GM12892 (cell line): Measurements from ENCODE around the gene DHRS7B.

Experiments
- DNase-seq: peaks from one replicate; pipeline ENCODE4 v3.0.0; 2011; ENCODE audit not compliant: insufficient read length
- FAIRE-seq: peaks from 2 replicates; lab custom pipeline; 2011; peaks lifted over from hg19 to GRCh38; lab: Jason Lieb, UNC
- POLR2A ChIP-seq: IDR thresholded peaks from 2 replicates; pipeline ENCODE4 v1.6.1; 2011; ENCODE audit warnings: low read depth, low read length, control low read depth
- POLR2AphosphoS5 ChIP-seq: IDR thresholded peaks from 2 replicates; pipeline ENCODE4 v1.6.1; 2011; ENCODE audit warnings: low read depth, low read length, control low read depth
- TAF1 ChIP-seq: IDR thresholded peaks from 2 replicates; pipeline ENCODE4 v1.6.1; 2011; ENCODE audit warnings: low read depth, mild to moderate bottlenecking, control low read depth, low read length, borderline replicate concordance

Gene DHRS7B

DNA sequence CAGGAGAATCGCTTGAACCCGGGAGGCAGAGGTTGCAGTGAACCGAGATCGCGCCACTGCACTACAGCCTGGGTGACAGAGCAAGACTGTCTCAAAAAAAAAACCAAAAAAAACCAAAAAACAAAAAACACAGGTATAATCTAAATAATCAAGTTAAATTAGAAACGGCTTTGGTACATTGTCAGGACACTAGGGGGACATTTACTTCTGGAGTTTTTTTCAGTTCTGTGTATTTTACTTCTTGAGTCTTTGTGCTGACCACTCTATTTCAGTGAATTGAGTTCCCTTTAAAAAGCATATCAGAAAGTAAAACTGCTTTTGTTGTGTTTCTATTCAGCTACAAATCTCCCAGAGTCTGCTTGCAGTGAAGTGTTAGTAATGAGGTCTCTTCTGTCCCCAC lies 36.3 kb downstream of the DHRS7B start:
- FAIRE-seq (no peak), DNase-seq (no peak)
- TF ChIP-seq POLR2A (no peak), POLR2AphosphoS5 (no peak), TAF1 (no peak)

DNA sequence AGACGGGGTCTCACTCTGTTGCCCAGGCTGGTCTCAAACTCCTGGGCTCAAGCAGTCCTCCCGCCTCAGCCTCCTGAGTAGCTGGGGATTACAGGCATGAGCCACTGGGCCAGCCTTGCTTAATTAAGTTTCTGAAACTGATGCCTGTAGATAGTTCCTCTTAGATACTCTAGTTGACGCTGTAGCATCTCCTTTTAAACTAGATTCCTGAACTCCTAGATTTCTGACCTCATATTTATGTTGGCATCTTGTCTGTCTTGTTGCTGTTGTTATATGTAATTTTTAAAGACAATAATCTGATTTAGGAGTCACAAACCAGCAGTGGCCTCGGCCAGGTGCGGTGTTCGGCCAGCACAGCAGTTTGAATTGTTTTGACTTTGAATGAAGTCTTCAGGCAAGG lies 37.5 kb downstream of the DHRS7B start:
- DNase-seq (no peak), FAIRE-seq (no peak)
- TF ChIP-seq POLR2A (no peak), POLR2AphosphoS5 (no peak), TAF1 (no peak)

DNA sequence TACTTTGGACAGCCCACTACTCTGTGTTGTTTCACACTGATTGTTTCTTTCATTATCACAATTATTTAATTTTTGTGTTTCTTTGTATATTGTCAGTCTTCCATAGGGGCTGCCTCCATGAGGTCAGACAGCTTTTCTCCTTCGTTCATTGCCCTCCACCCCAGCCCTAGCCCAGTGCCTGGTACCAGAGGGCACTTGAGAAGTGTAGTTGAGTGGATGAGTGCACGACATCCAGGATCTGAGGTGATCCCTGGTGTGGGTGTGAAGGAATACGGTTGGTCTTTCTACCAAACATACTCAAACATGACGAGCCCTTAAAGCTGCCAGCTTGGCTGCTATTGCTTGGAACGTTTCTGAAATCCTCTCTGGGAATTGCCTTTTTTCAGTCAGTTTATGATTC lies 37.9 kb downstream of the DHRS7B start:
- no peak for DNase-seq

DNA sequence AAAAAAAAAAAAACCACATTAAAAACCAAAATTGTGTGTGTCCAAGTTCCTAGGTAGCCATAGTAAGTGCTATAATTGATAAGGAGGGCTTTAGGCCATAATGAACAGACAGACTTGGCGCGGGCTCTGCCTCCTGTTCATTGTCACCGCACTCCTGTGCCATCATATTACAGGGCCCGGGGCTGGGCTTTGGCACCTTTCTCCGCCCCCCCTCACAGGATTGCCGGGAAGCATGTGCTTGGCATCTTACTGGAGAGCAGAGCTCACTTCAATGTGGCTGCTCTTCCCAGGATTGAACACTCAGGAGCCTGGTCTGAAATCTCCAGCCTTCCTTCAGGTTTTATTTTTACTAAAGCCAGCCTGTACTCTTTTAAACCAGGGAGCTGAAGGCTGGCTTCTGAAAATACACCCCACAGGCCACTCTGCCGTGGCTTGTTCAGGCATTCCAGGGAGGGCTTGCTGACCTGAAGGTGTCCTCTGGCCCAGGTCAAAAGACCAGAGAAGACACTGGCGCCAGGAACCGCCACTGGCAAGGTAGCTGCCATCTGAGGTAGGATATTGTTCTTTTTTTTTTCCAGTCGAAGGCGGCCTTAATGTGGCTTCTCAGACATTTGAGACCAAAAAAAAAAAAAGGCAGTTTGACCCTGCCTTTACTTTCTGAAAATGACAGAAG lies 39.3 kb downstream of the DHRS7B start:
- DNase-seq (no peak), FAIRE-seq (no peak)
- no peak for TF ChIP-seq POLR2AphosphoS5
- no peak for TF ChIP-seq POLR2A
- no peak for TF ChIP-seq TAF1

More for the DNA sequence above, 37.9 kb downstream of the DHRS7B start:
- no peak for TF ChIP-seq TAF1
- no peak for TF ChIP-seq POLR2A
- TF ChIP-seq POLR2AphosphoS5: no peak
- no peak for FAIRE-seq

DNA sequence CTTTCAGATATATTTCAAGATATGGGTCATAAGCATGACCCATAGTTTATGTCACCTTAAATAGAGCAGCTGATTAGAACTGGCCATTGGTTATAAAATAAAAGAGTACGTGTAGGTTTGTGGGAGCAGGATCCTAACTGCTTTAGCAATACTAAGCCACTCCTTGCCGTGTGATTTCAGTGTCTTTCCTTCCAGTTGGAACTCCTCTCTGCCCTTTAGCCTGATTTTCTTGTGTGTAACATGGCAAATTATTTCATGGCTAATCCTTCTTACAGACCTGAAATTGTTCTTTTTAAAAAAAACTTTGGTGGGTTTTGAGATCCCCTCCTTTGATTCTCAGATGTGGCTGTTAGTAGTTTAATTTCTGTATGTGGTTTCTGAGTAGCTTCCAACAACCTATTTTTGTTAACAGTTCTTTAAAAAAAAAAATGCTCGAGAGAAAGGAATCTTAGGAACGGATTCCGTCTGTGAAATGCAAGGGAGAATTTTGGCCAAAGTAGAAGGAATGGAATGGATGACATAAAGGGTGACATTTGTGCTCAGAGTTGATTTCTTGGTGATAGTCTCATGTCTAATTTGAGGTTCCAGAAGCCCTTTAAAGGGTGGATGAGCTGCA lies 39.9 kb downstream of the DHRS7B start:
- TF ChIP-seq POLR2AphosphoS5 (no peak), POLR2A (no peak), TAF1 (no peak)
- no peak for DNase-seq
- no peak for FAIRE-seq

DNA sequence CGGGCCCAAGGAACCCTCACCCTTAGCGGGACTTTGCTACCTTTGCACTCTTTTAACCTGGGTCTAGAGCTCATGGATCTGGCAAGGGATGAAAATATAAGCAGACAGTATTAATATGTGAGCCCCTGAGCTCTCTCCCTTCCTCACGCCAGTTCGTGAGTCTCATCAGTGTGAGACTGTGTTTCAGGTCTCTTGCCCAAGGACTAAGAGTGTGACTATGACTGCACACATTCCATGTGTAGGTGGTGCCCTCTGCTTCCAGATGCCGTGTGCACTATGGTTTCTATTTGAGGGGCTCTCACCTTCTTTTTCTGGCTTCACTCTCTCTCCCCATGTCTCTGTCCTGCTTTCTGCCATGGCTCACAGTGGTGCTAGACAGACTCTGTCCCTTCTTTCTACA lies 40.5 kb downstream of the DHRS7B start:
- TF ChIP-seq TAF1 (no peak), POLR2AphosphoS5 (no peak), POLR2A (no peak)
- DNase-seq: no peak
- FAIRE-seq: no peak

DNA sequence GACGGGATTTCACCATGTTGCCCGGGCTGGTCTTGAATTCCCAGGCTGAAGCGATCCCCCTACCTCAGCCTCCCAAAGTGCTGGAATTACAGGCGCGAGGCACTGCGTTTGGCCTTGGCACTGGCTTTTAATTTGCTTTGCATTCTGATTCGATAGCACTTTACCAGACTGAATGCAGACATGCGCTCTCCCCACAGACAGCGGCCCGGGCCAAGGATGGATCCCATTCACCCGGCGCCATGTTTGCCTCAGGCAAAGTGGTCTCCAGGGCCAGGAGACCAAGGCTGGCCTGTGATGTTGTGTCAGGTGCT lies 41.7 kb downstream of the DHRS7B start:
- no peak for DNase-seq
- no peak for FAIRE-seq
- TF ChIP-seq TAF1 (no peak), POLR2A (no peak), POLR2AphosphoS5 (no peak)

DNA sequence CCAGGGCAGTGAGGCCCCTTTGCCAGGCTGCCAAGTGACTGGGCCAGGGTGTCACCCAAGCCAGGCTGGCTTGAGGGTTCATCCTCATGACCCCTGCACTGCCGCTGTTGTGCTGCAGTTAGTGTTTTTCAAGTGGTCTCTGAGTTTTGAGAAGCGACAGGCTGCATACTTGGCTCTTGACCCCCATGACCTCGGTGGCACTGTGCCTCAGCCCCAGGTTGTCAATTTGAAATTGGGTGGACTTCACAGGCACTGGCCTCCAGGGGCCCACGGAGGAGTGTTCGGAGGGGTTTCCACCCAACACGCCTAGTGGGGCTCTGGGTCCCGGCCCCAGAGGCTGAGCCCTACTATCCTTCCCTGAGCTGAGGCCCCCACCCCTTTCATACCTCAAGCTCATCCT lies 42.7 kb downstream of the DHRS7B start:
- no peak for TF ChIP-seq TAF1
- TF ChIP-seq POLR2AphosphoS5: no peak
- no peak for TF ChIP-seq POLR2A
- FAIRE-seq: no peak
- no peak for DNase-seq

DNA sequence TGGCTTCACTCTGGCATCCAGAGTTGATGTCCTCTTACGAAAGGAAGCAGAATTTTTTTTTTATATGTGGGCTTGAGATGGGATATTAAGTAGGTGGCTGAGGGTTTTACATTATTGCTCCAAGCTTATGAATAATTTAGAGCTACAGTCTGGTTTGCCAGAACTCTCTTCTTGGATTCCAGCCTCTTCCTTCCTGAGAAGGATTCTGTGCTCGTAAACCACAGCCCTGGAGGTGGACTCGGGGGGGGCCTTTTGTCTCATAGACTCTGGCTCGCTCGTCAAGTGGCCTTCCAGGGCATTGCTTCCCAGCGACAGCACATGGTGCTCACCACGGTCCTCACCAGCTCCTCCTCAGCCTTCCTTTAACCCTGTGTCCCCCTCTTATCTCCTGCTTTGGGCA lies 44.0 kb downstream of the DHRS7B start:
- TF ChIP-seq POLR2AphosphoS5: no peak
- no peak for TF ChIP-seq POLR2A
- TF ChIP-seq TAF1: no peak
- DNase-seq: no peak
- FAIRE-seq: no peak

DNA sequence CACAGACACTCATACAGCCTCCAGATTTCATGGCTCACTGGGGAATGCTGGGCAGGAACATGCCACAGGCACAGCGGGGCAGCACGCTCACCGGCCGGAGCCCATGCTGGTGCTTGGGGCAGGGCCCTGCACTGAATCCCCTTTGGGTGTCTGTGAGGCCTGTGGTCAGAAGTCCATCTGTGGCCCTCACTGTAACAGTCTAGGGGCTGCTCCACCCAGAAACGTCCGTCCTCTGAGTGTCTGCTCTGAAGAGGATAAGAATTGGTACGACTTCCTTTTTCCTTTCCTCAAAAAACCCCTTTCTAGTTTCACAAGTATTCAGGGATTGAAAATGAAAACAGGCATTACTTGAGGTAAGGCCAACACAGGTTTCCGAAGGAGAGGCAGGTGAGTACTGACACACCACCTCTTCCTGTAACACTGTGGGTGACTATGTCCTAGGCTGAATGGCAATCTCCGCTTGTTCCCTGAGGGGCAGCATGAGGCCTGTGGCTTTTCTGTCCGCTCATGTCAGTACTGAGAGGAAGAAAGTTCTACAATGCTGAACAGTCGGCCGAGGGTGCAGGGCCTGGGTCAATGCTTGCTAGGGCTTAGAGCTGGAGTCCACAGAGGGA lies 44.7 kb downstream of the DHRS7B start:
- no peak for TF ChIP-seq POLR2AphosphoS5
- TF ChIP-seq TAF1: no peak
- TF ChIP-seq POLR2A: no peak
- DNase-seq (peak; percentile 60), FAIRE-seq (peak; percentile 92)

DNA sequence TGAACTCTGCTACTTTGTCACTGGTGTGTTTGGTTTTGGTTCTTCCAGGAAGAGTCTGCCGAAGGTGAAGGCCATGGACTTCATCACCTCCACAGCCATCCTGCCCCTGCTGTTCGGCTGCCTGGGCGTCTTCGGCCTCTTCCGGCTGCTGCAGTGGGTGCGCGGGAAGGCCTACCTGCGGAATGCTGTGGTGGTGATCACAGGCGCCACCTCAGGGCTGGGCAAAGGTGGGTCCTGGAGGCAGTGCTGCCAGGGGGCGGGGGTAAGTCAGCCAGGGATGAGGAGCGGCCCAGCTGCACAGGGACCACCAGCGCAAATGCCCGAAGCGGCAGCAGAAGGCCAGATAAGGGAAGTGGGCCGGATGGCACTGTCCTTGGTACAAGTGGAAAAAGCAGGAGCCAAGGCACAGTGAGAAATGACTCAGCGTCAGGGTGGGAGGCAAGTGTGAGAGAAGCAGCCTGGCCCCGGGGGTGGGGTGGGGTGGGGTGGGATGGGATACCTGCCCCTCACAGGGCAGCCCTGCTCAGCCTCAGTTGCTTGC lies 45.3 kb downstream of the DHRS7B start:
- FAIRE-seq: no peak
- no peak for DNase-seq
- no peak for TF ChIP-seq POLR2AphosphoS5
- no peak for TF ChIP-seq POLR2A
- TF ChIP-seq TAF1: no peak

DNA sequence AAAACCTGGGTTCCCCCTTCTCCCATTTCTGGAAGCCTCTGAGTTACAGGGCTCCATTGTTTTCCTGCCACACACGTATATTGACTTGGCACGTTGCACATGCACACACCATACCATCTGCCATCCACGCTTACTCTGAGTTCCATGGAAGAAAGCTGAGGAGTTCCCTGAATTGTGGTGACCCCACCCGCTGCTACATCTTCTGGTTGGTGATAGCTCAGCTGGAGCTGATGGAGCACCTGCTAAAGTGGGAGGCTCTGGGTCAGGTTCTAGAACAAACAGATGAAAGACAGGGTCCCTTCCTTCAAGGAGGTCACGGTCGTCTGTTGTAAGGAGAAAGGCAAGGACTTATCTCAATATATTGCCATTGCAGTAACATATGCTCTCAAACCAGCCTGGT lies 46.1 kb downstream of the DHRS7B start:
- TF ChIP-seq POLR2AphosphoS5 (no peak), POLR2A (no peak), TAF1 (no peak)
- FAIRE-seq (no peak), DNase-seq (no peak)
